HepG2 (cell line): ENCODE measurements around the gene TCF20. TPM values are rescaled to one million over a fixed set of nuclear protein-coding genes. Genes with fewer than 3 reads are reported as not detected.

Experiments used
- ATAC-seq: fragments of 200-7000 bp; cut with Tn5 transposase; 3 replicates; pipeline ENCODE4 v1.9.1; 2020; ENCODE audit warnings: mild to moderate bottlenecking, moderate library complexity
- BruUV-seq: library from RNA; stranded (reverse); fragments of 400-500 nt; replicated peaks from 2 replicates; lab custom pipeline; 2021; lab: Mats Ljungman, UMichigan
- CTCF ChIA-PET: fragments of 300-600 bp; formaldehyde crosslinking; extraction: SDS; loops from one replicate; lab custom pipeline; 2021; ENCODE audit warnings: low total read pairs, inconsistent platforms, low intra/inter-chr PET ratio; lab: Yijun Ruan, JAX
- POLR2A ChIA-PET: fragments of 350-600 bp; sonication (Branson Sonifier 250); formaldehyde crosslinking; loops from one replicate; lab custom pipeline; 2020; ENCODE audit warnings: antibody characterized with exemption, inconsistent platforms; lab: Yijun Ruan, JAX
- DNase-seq: peaks from one replicate; pipeline ENCODE4 v3.0.0-alpha.2; 2015; ENCODE audit warnings: low spot score
- FAIRE-seq: peaks from 3 replicates; lab custom pipeline; 2011; peaks lifted over from hg19 to GRCh38; lab: Jason Lieb, UNC
- H2AFZ ChIP-seq: one replicate; pipeline ENCODE4 v1.6.1; 2011; ENCODE audit warnings: low read length, inconsistent platforms
- H3K27ac ChIP-seq: fragments of 300-600 bp; 3 replicates; pipeline ENCODE4 v1.8.0; 2011; ENCODE audit warnings: mixed run types, mild to moderate bottlenecking, mixed read lengths, low read length, inconsistent platforms; ENCODE audit not compliant: insufficient read depth; ENCODE audit errors: extremely low read length
- H3K27me3 ChIP-seq, 2 experiments: fragments of 200-600 bp in 1 of 2; 2 replicates in 1 of 2; 3 replicates in 1 of 2; pipeline versions ENCODE4 v1.6.0 to v1.8.0; 2011; ENCODE audit warnings: low read length in 2 of 2, mild to moderate bottlenecking in 2 of 2, moderate library complexity in 2 of 2, inconsistent platforms in 1 of 2; ENCODE audit not compliant: insufficient read depth in 2 of 2, control insufficient read depth in 1 of 2
- H3K36me3 ChIP-seq, 2 experiments: fragments of 200-600 bp in 1 of 2; replicated peaks in 1 of 2; 2 replicates in 1 of 2; 3 replicates in 1 of 2; pipeline versions ENCODE4 v1.5.1 to v1.8.0; 2011; ENCODE audit warnings: low read length in 2 of 2, inconsistent platforms in 1 of 2; ENCODE audit not compliant: insufficient read depth in 2 of 2, control insufficient read depth in 1 of 2
- H3K4me1 ChIP-seq: 2 replicates; pipeline ENCODE4 v1.5.1; 2012; ENCODE audit warnings: low read length, inconsistent platforms; ENCODE audit not compliant: insufficient read depth
- H3K4me2 ChIP-seq: 2 replicates; pipeline ENCODE4 v1.6.0; 2011; ENCODE audit warnings: low read depth, low read length, inconsistent platforms
- H3K4me3 ChIP-seq, 3 experiments: fragments of 200-600 bp in 1 of 3; sonication (generic), shearing (Covaris generic) in 1 of 3; replicated peaks in 1 of 3; 2 replicates each; pipeline ENCODE4 v1.5.1; 2011 to 2016; ENCODE audit warnings: low read length in 3 of 3, inconsistent platforms in 2 of 3, low read depth in 2 of 3, mild to moderate bottlenecking in 2 of 3, control low read depth in 1 of 3, mixed read lengths in 1 of 3; ENCODE audit not compliant: insufficient read depth in 1 of 3
- H3K79me2 ChIP-seq: one replicate; pipeline ENCODE4 v1.6.1; 2011; ENCODE audit warnings: low read length, inconsistent platforms; ENCODE audit not compliant: insufficient read depth
- H3K9ac ChIP-seq: 2 replicates; pipeline ENCODE4 v1.6.0; 2011; ENCODE audit warnings: mild to moderate bottlenecking, low read depth, low read length, inconsistent platforms; ENCODE audit not compliant: insufficient read depth
- H3K9me3 ChIP-seq: 2 replicates; pipeline ENCODE4 v1.5.1; 2012; ENCODE audit warnings: mild to moderate bottlenecking, low read length
- H4K20me1 ChIP-seq: 2 replicates; pipeline ENCODE4 v1.6.0; 2011; ENCODE audit warnings: inconsistent platforms, mild to moderate bottlenecking, low read length, moderate library complexity; ENCODE audit not compliant: insufficient read depth
- HNRNPLL ChIP-seq: fragments of 200-400 bp; formaldehyde crosslinking; IDR thresholded peaks from 2 replicates; pipeline ENCODE4 v1.6.1; 2017; ENCODE audit warnings: mild to moderate bottlenecking, low read depth, low read length; ENCODE audit not compliant: poor library complexity, severe bottlenecking
- IRF1 ChIP-seq: sonication (generic); formaldehyde crosslinking; IDR thresholded peaks from 2 replicates; pipeline ENCODE4 v1.4.0; 2020; ENCODE audit warnings: low read depth, mild to moderate bottlenecking, missing genetic modification reagents
- SMARCE1 ChIP-seq: fragments of 450-650 bp; IDR thresholded peaks from 2 replicates; pipeline ENCODE4 v1.6.1; 2017; ENCODE audit warnings: borderline replicate concordance
- ZHX2 ChIP-seq, 2 experiments: sonication (generic) in 1 of 2; formaldehyde crosslinking in 1 of 2; IDR thresholded peaks; 2 replicates each; pipeline versions ENCODE4 v1.6.1 to v1.9.0; 2014 to 2022; ENCODE audit warnings: antibody characterized with exemption in 1 of 2, borderline replicate concordance in 1 of 2, inconsistent platforms in 1 of 2, low read depth in 1 of 2, missing genetic modification reagents in 1 of 2
- ZNF24 ChIP-seq: fragments of 450-650 bp; IDR thresholded peaks from 2 replicates; pipeline ENCODE4 v1.6.1; 2017; ENCODE audit warnings: antibody characterized with exemption, mild to moderate bottlenecking
- ZNF678 ChIP-seq: sonication (generic); formaldehyde crosslinking; IDR thresholded peaks from 2 replicates; pipeline ENCODE4 v1.4.0; 2020; ENCODE audit warnings: mild to moderate bottlenecking, missing genetic modification reagents
- WGBS: methylation state at CpG from one replicate; pipeline ENCODE4 v1.1.6; 2017; ENCODE audit warnings: low lambda C conversion rate; 5-methylcytosine and 5-hydroxymethylcytosine counted together
- in situ Hi-C: cut with HindIII; loops from 2 replicates; pipeline ENCODE4 v1.10.0; 2017; ENCODE audit warnings: low pct_unique_long_range_greater_than_20kb; ENCODE audit not compliant: extremely low pct_ligation_motif_present
- intact Hi-C: fragments of 100-400 bp; cut with micrococcal nuclease; formaldehyde crosslinking; loops from one replicate; pipeline ENCODE4 v1.10.0; 2022; ENCODE audit not compliant: unreplicated experiment
- polyA plus RNA-seq, 8 experiments: library from polyadenylated mRNA; depleted of rRNA in 3 of 8; stranded (reverse) in 7 of 8; unstranded in 1 of 8; fragments of >200 nt; fragmentation: Illumina TruSeq in 4 of 8; extraction: Trizol in 4 of 8; gene quantifications; 2 replicates each; pipeline versions ENCODE4 v1.2.1 to v1.2.3, GENCODE V29; 2011 to 2016; ENCODE audit warnings: low read depth in 4 of 8, missing spikeins in 1 of 8, mixed read lengths in 1 of 8; ENCODE audit not compliant: insufficient read depth in 1 of 8
- total RNA-seq, 5 experiments: library from RNA; depleted of rRNA; stranded (reverse); fragments of >200 nt; fragmentation: Illumina TruSeq; extraction: Trizol; gene quantifications; 2 replicates each; pipeline ENCODE4 v1.2.3, GENCODE V29; 2016; ENCODE audit warnings: low read depth in 1 of 5

The TCF20 gene
- total and polyA plus RNA-seq, 2 of the 13 experiments (the other 11 are each of a cell fraction or from before 2014, with no cell fraction given) = 12.8 to 23.7 TPM

GRCh38 chr22:42272431-42272999 is 2.1 kb upstream of the TCF20 start:
- ChIA-PET CTCF (no interaction called here), POLR2A (no interaction called here)
- no TSS peak for BruUV-seq
- H3K27me3 ChIP-seq = no peaks in the 10 kb centered on the region; a peak in 1 of 5 replicates
- H4K20me1 ChIP-seq = peaks cover 20% of the 10 kb centered on the region
- TF ChIP-seq SMARCE1 (no peak), ZHX2 (IDR thresholded peaks at IDR 0.05; ENCODE audit: low read depth) (no peak), ZHX2 (CRISPR knock-in tag; IDR thresholded peaks at IDR 0.05; ENCODE audit: borderline replicate concordance) (no peak), ZNF24 (no peak), ZNF678 (CRISPR knock-in tag) (no peak), IRF1 (no peak), HNRNPLL (no peak)
- H3K9me3 ChIP-seq = no peaks in the 10 kb centered on the region
- DNase-seq = no peak
- no peak for FAIRE-seq
- ATAC-seq = no peak
- WGBS = 98% methylated on average over 10 of the region's 10 CpGs
- H3K36me3 ChIP-seq = peaks cover 1 to 4% of the 10 kb centered on the region in 2 experiments; a peak in 3 of 5 replicates
- no peak overlapping the region for H3K27ac ChIP-seq
- no peak overlapping the region for H3K4me2 ChIP-seq
- peaks cover 23% of the 10 kb centered on the region for H3K79me2 ChIP-seq
- intact Hi-C loops (no loop called here), in situ Hi-C loops (no loop called here)
- no peak overlapping the region for H2AFZ ChIP-seq
- no peak overlapping the region for H3K9ac ChIP-seq
- H3K4me3 ChIP-seq = no peak overlapping the region
- peaks cover 26% of the 10 kb centered on the region for H3K4me1 ChIP-seq
